H1 (cell line): ENCODE data around the gene RORB. TPM values are rescaled to one million over a fixed set of nuclear protein-coding genes. Genes with fewer than 3 reads are reported as not detected.
A peak's percentile ranks its signal among the peaks of the same experiment; 100 is the strongest.

Experiments used
- CTCF ChIA-PET: fragments of 300-600 bp; sonication (Branson Sonifier 250); formaldehyde crosslinking; loops from one replicate; lab custom pipeline; 2021; ENCODE audit not compliant: partially characterized antibody; lab: Charles Lee
- POLR2A ChIA-PET: fragments of 300-600 bp; sonication (Branson Sonifier 250); formaldehyde crosslinking; loops from one replicate; lab custom pipeline; 2021; ENCODE audit warnings: inconsistent platforms; ENCODE audit not compliant: partially characterized antibody; lab: Charles Lee
- DNase-seq, 2 experiments: peaks; one replicate each; pipeline versions ENCODE4 v3.0.0 to v3.0.0-alpha.2; 2010 to 2022; ENCODE audit warnings: low spot score in 2 of 2, low read depth in 1 of 2, mixed read lengths in 1 of 2
- FAIRE-seq: peaks from 2 replicates; lab custom pipeline; 2011; peaks lifted over from hg19 to GRCh38; lab: Jason Lieb, UNC
- H2AFZ ChIP-seq: 2 replicates; pipeline ENCODE4 v1.8.1; 2012; ENCODE audit warnings: low read length, inconsistent platforms
- H2AK5ac ChIP-seq: 2 replicates; pipeline ENCODE4 v1.6.1; 2013; ENCODE audit warnings: low read depth, low read length
- H2BK120ac ChIP-seq: replicated peaks from 2 replicates; pipeline ENCODE3; 2013; ENCODE audit warnings: low read depth, low read length, inconsistent platforms
- H2BK12ac ChIP-seq: 2 replicates; pipeline ENCODE4 v1.6.1; 2013; ENCODE audit warnings: low read depth, low read length
- H2BK15ac ChIP-seq: 2 replicates; pipeline ENCODE4 v1.6.1; 2013; ENCODE audit warnings: low read length
- H2BK20ac ChIP-seq: 2 replicates; pipeline ENCODE4 v1.6.1; 2013; ENCODE audit warnings: low read length
- H2BK5ac ChIP-seq: 2 replicates; pipeline ENCODE4 v1.6.1; 2013; ENCODE audit warnings: low read depth, low read length
- H3K14ac ChIP-seq: 2 replicates; pipeline ENCODE4 v1.6.1; 2013; ENCODE audit warnings: inconsistent platforms; ENCODE audit not compliant: insufficient read length
- H3K18ac ChIP-seq: 2 replicates; pipeline ENCODE4 v1.6.1; 2013; ENCODE audit warnings: low read length; ENCODE audit errors: extremely low read depth
- H3K23ac ChIP-seq: 2 replicates; pipeline ENCODE4 v1.6.1; 2013; ENCODE audit warnings: inconsistent platforms; ENCODE audit not compliant: insufficient read length
- H3K23me2 ChIP-seq: 2 replicates; pipeline ENCODE4 v1.6.1; 2013; ENCODE audit warnings: low read depth, low read length
- H3K27ac ChIP-seq: 2 replicates; pipeline ENCODE4 v1.6.1; 2011; ENCODE audit warnings: low read depth, low read length, inconsistent platforms
- H3K27me3 ChIP-seq, 4 experiments: replicated peaks in 1 of 4; 1 replicate in 1 of 4; 2 replicates in 3 of 4; pipeline versions ENCODE4 v1.6.1 to v1.8.1; 2011 to 2013; ENCODE audit warnings: low read length in 3 of 4, mild to moderate bottlenecking in 3 of 4, inconsistent platforms in 2 of 4, mixed read lengths in 2 of 4, moderate library complexity in 1 of 4; ENCODE audit not compliant: control insufficient read depth in 3 of 4, insufficient read depth in 3 of 4; ENCODE audit errors: extremely low read depth in 1 of 4
- H3K36me3 ChIP-seq, 4 experiments: 2 replicates each; pipeline versions ENCODE4 v1.6.1 to v1.8.1; 2011 to 2013; ENCODE audit warnings: mild to moderate bottlenecking in 4 of 4, low read length in 3 of 4, moderate library complexity in 2 of 4, control low read depth in 1 of 4, inconsistent platforms in 1 of 4; ENCODE audit not compliant: insufficient read depth in 4 of 4, control insufficient read depth in 2 of 4
- H3K4ac ChIP-seq: replicated peaks from 2 replicates; pipeline ENCODE3; 2013; ENCODE audit warnings: low read length, low read depth, mixed read lengths, inconsistent platforms; ENCODE audit not compliant: insufficient read length
- H3K4me1 ChIP-seq, 4 experiments: replicated peaks in 1 of 4; 1 replicate in 1 of 4; 2 replicates in 3 of 4; pipeline versions ENCODE4 v1.6.1 to v1.8.1; 2011 to 2013; ENCODE audit warnings: low read length in 3 of 4, inconsistent platforms in 2 of 4, mixed read lengths in 1 of 4; ENCODE audit not compliant: insufficient read depth in 4 of 4, control insufficient read depth in 3 of 4
- H3K4me2 ChIP-seq, 2 experiments: 2 replicates each; pipeline versions ENCODE4 v1.6.1 to v1.8.1; 2011 to 2013; ENCODE audit warnings: low read depth in 2 of 2, low read length in 2 of 2, control low read depth in 1 of 2, inconsistent platforms in 1 of 2, mild to moderate bottlenecking in 1 of 2; ENCODE audit not compliant: insufficient read depth in 1 of 2
- H3K4me3 ChIP-seq, 4 experiments: fragments of 200-600, 300-600 bp in 1 of 4; sonication (generic), shearing (Covaris generic), sonication (Bioruptor Twin) in 1 of 4; 2 replicates each; pipeline versions ENCODE4 v1.5.1 to v1.8.1; 2011 to 2016; ENCODE audit warnings: low read length in 4 of 4, low read depth in 3 of 4, control low read depth in 2 of 4, inconsistent platforms in 2 of 4, mild to moderate bottlenecking in 2 of 4, mixed read lengths in 1 of 4, moderate library complexity in 1 of 4; ENCODE audit not compliant: insufficient read depth in 2 of 4; ENCODE audit errors: extremely low read depth in 1 of 4
- H3K56ac ChIP-seq: replicated peaks from 2 replicates; pipeline ENCODE3; 2013; ENCODE audit warnings: low read depth, mild to moderate bottlenecking, mixed read lengths, low read length, inconsistent platforms; ENCODE audit not compliant: insufficient read length
- H3K79me1 ChIP-seq: 2 replicates; pipeline ENCODE4 v1.6.1; 2013; ENCODE audit warnings: low read depth, low read length, control low read depth
- H3K79me2 ChIP-seq, 2 experiments: 2 replicates each; pipeline versions ENCODE4 v1.6.1 to v1.8.1; 2012 to 2013; ENCODE audit warnings: low read length in 2 of 2, mild to moderate bottlenecking in 2 of 2, inconsistent platforms in 1 of 2; ENCODE audit not compliant: insufficient read depth in 2 of 2, control insufficient read depth in 1 of 2
- H3K9ac ChIP-seq, 4 experiments: replicated peaks in 1 of 4; 1 replicate in 1 of 4; 2 replicates in 3 of 4; pipeline versions ENCODE4 v1.6.1 to v1.8.1; 2011 to 2013; ENCODE audit warnings: low read depth in 3 of 4, low read length in 3 of 4, control low read depth in 2 of 4, mild to moderate bottlenecking in 2 of 4, moderate library complexity in 2 of 4, inconsistent platforms in 1 of 4; ENCODE audit errors: extremely low read depth in 1 of 4
- H3K9me3 ChIP-seq, 2 experiments: 2 replicates each; pipeline versions ENCODE4 v1.6.1 to v1.8.1; 2012 to 2013; ENCODE audit warnings: mild to moderate bottlenecking in 2 of 2, moderate library complexity in 2 of 2, control low read depth in 1 of 2, inconsistent platforms in 1 of 2, low read depth in 1 of 2, low read length in 1 of 2, mixed read lengths in 1 of 2; ENCODE audit not compliant: insufficient read depth in 2 of 2
- H4K20me1 ChIP-seq, 2 experiments: replicated peaks in 1 of 2; 2 replicates each; pipeline versions ENCODE3 to v1.8.1; 2011 to 2013; ENCODE audit warnings: inconsistent platforms in 2 of 2, low read length in 2 of 2, mild to moderate bottlenecking in 1 of 2; ENCODE audit not compliant: insufficient read depth in 2 of 2, control insufficient read depth in 1 of 2
- H4K5ac ChIP-seq: 2 replicates; pipeline ENCODE4 v1.6.1; 2013; ENCODE audit warnings: low read length, low read depth, mixed read lengths, inconsistent platforms; ENCODE audit not compliant: insufficient read length
- H4K8ac ChIP-seq: 2 replicates; pipeline ENCODE4 v1.8.0; 2013; ENCODE audit warnings: mild to moderate bottlenecking, moderate library complexity, low read length, inconsistent platforms; ENCODE audit not compliant: insufficient read depth; ENCODE audit errors: extremely low read depth
- H4K91ac ChIP-seq: replicated peaks from 2 replicates; pipeline ENCODE3; 2013; ENCODE audit warnings: low read length, mixed read lengths, inconsistent platforms; ENCODE audit not compliant: insufficient read length
- BRCA1 ChIP-seq: IDR thresholded peaks from 2 replicates; pipeline ENCODE4 v1.6.1; 2012; ENCODE audit warnings: low read depth, low read length, improper control_type of control experiment
- CBX5 ChIP-seq: fragments of 300-800, 300-1000 bp; sonication (generic); IDR thresholded peaks from 2 replicates; pipeline ENCODE4 v1.7.1; 2016; ENCODE audit warnings: antibody characterized with exemption, low read length, low read depth
- CTCF ChIP-seq, 3 experiments: IDR thresholded peaks; 1 replicate in 2 of 3; 2 replicates in 1 of 3; pipeline versions ENCODE4 v1.5.1 to v1.6.1; 2011; ENCODE audit warnings: low read length in 3 of 3, mild to moderate bottlenecking in 3 of 3, inconsistent platforms in 2 of 3, low read depth in 1 of 3, moderate library complexity in 1 of 3; ENCODE audit not compliant: insufficient read depth in 1 of 3; ENCODE audit errors: control extremely low read depth in 1 of 3
- GABPA ChIP-seq: IDR thresholded peaks from 2 replicates; pipeline ENCODE4 v1.6.1; 2011; ENCODE audit warnings: mild to moderate bottlenecking, low read length, moderate library complexity, borderline replicate concordance; ENCODE audit not compliant: insufficient read depth
- GTF2F1 ChIP-seq: IDR thresholded peaks from 2 replicates; pipeline ENCODE4 v1.6.1; 2012; ENCODE audit warnings: low read depth, low read length, improper control_type of control experiment, borderline replicate concordance
- MAX ChIP-seq: IDR thresholded peaks from 2 replicates; pipeline ENCODE4 v1.6.1; 2012; ENCODE audit warnings: inconsistent platforms
- NRF1 ChIP-seq: IDR thresholded peaks from 2 replicates; pipeline ENCODE4 v1.6.1; 2011; ENCODE audit warnings: mild to moderate bottlenecking, low read depth, low read length, improper control_type of control experiment
- POU5F1 ChIP-seq: IDR thresholded peaks from 2 replicates; pipeline ENCODE4 v1.6.1; 2011; ENCODE audit warnings: low read depth, mild to moderate bottlenecking, low read length, moderate library complexity
- RFX5 ChIP-seq: IDR thresholded peaks from 2 replicates; pipeline ENCODE4 v1.6.1; 2011; ENCODE audit warnings: low read depth, low read length, improper control_type of control experiment, borderline replicate concordance
- SIX5 ChIP-seq: IDR thresholded peaks from 2 replicates; pipeline ENCODE4 v1.6.1; 2011; ENCODE audit warnings: mild to moderate bottlenecking, low read depth, low read length
- SP2 ChIP-seq: IDR thresholded peaks from 2 replicates; pipeline ENCODE4 v1.6.1; 2012; ENCODE audit warnings: mild to moderate bottlenecking, low read length, inconsistent platforms
- ZNF274 ChIP-seq: IDR thresholded peaks from 2 replicates; pipeline ENCODE4 v1.7.0; 2012; ENCODE audit warnings: low read length, borderline replicate concordance; ENCODE audit errors: extremely low read depth
- WGBS, 2 experiments: shearing (Covaris generic) in 1 of 2; methylation state at CpG; one replicate each; pipeline versions ENCODE4 v1.1.6 to v1.1.7; 2013 to 2015; ENCODE audit warnings: low lambda C conversion rate in 2 of 2, mixed read lengths in 2 of 2, inconsistent platforms in 1 of 2, low coverage in 1 of 2, missing lambda C conversion rate in 1 of 2; ENCODE audit not compliant: insufficient replicate concordance in 2 of 2, insufficient coverage in 1 of 2, insufficient read length in 1 of 2; ENCODE audit errors: extremely low coverage in 1 of 2, missing lambda C conversion rate in 1 of 2; 5-methylcytosine and 5-hydroxymethylcytosine counted together
- polyA plus RNA-seq, 7 experiments: library from polyadenylated mRNA; depleted of rRNA in 3 of 7; stranded (reverse) in 5 of 7; unstranded in 2 of 7; fragments of >200 nt in 5 of 7; fragments of 200-250 nt in 2 of 7; gene quantifications; 1 replicate in 5 of 7; 2 replicates in 1 of 7; 4 replicates in 1 of 7; pipeline versions ENCODE4 v1.2.1 to v1.2.3, GENCODE V29; 2011 to 2013; ENCODE audit warnings: missing spikeins in 2 of 7, mixed read lengths in 2 of 7
- total RNA-seq: library from RNA; stranded (reverse); fragmentation: NEBNext Ultra II Directional; extraction: Animal tissue kit (Norgen Biotek cat#: 25700); gene quantifications from 2 replicates; pipeline ENCODE4 v1.2.1, GENCODE V29; 2021

The RORB gene
- total and polyA plus RNA-seq, 2 of the 8 experiments (the other 6 are each of a cell fraction or from before 2014, with no cell fraction given): 2.3 to 7.1 TPM

DNA sequence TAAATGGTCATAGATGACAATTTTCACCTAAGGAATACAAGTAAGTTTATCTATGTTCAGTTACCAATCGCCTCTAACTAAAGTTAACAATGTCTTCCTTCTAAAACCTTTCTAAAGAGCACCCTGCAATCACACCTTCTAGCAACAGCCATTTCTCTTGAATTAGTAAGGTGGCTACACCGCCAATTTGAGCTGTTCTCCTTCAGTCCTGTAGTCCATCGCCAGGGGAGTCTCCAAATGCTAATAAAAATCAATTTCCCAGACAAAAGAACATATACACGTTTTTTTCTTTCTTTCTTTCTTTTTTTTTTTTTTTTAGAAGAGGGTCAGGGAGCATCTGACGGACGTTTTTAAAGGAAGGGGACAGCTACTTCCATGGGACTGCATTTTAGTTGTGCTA, 729 bp upstream of the RORB start:
- H2AK5ac ChIP-seq: no peak overlapping the region
- H3K18ac ChIP-seq: no peak overlapping the region; the same call in 1 of the 2 replicates
- DNase-seq: no peak
- H3K14ac ChIP-seq: no peak overlapping the region
- H3K79me2 ChIP-seq: no peaks in the 10 kb centered on the region; a peak in 1 of 4 replicates
- H3K9me3 ChIP-seq: no peaks in the 10 kb centered on the region
- peak overlapping the region; percentile 61 to 87 (median 65) for H3K4me3 ChIP-seq
- H4K8ac ChIP-seq: no peak overlapping the region
- peaks cover 3 to 33% (median 28%) of the 10 kb centered on the region in 4 experiments; a peak in 6 of 7 replicates for H3K27me3 ChIP-seq
- H2BK120ac ChIP-seq: no peak overlapping the region
- H3K36me3 ChIP-seq: no peaks in the 10 kb centered on the region
- H3K9ac ChIP-seq: no peak overlapping the region
- peaks cover 0 to 25% (median 6%) of the 10 kb centered on the region in 4 experiments; a peak in 6 of 7 replicates for H3K4me1 ChIP-seq
- H3K4me2 ChIP-seq: peak overlapping the region; percentile 75 to 97
- no peak overlapping the region for H2AFZ ChIP-seq
- no peaks in the 10 kb centered on the region for H3K79me1 ChIP-seq
- WGBS, 2 experiments: 6% methylated on average over 3 of the region's 6 CpGs; no CpG with 5 or more reads in 1 of the 2 experiments
- H3K4ac ChIP-seq: no peak overlapping the region
- H3K27ac ChIP-seq: no peak overlapping the region
- no peak overlapping the region for H4K91ac ChIP-seq
- no peak overlapping the region for H2BK5ac ChIP-seq
- no peak overlapping the region for H3K23ac ChIP-seq
- FAIRE-seq: no peak
- no peak overlapping the region for H4K5ac ChIP-seq
- no peak overlapping the region for H2BK12ac ChIP-seq
- H4K20me1 ChIP-seq: no peaks in the 10 kb centered on the region
- H3K56ac ChIP-seq: no peak overlapping the region
- ChIA-PET POLR2A (no interaction called here), CTCF (no interaction called here)
- H2BK20ac ChIP-seq: no peak overlapping the region
- H2BK15ac ChIP-seq: no peak overlapping the region
- peaks cover 36% of the 10 kb centered on the region for H3K23me2 ChIP-seq
- TF ChIP-seq SP2 (no peak), CBX5 (no peak), BRCA1 (no peak), GTF2F1 (no peak), MAX (no peak), CTCF (IDR thresholded peaks at IDR 0.05; ENCODE audit: control extremely low read depth in 1 of 3, insufficient read depth in 1 of 3, low read depth in 1 of 3, low read length in 3 of 3) (no peak), SIX5 (no peak), POU5F1 (no peak), RFX5 (no peak), ZNF274 (no peak), GABPA (no peak), NRF1 (no peak)
